ENCODE results near the gene ATRIP.

GRCh38 chr3:48465237-48465530 lies 18.6 kb downstream of the ATRIP start:
- TF ChIP-seq POLR2AphosphoS5 (IDR thresholded peaks at IDR 0.05) = no peak
- no peak for TF ChIP-seq CTCF (IDR thresholded peaks at IDR 0.05)
- no peak for TF ChIP-seq POLR2A (IDR thresholded peaks at IDR 0.05)

Measured in upper lobe of left lung (tissue), 4 donors.